ENCODE measurements around the gene CCDC122. TPM values are rescaled to one million over a fixed set of nuclear protein-coding genes. Genes with fewer than 3 reads are reported as not detected.

CCDC122 gene
- total and polyA plus RNA-seq, 2 donors from 2014 or later: 4.3 to 11.7 TPM

DNA sequence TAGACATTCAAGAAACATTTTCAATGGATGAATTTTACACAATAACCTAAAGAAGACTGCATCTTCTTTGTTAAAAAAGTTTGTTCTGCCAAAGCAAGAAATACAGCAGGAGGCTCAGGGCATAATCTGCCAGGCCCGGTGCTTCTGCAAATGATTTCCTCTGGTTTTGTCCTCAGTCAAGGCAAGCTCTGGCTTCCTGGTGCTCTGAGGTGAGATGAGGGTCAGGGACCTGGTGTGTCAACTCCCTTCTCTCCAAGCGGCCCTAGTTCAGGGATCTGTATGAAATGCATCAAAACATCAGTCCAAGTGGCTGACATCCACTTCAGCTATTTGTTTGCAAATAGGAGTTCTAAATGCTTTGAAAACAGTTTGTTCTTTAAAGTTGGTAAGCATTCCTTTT, 31.7 kb upstream of the CCDC122 start:
- FAIRE-seq (no peak), DNase-seq (no peak)
- no peaks in the 10 kb centered on the region for H3K4me1 ChIP-seq (ENCODE audit: control insufficient read depth in 2 of 3, insufficient read depth in 2 of 3, low read depth in 1 of 3, low read length in 3 of 3)
- H3K4me3 ChIP-seq (ENCODE audit: low read length in 3 of 3): no peak overlapping the region
- H3K27ac ChIP-seq (ENCODE audit: low read depth in 2 of 2, low read length in 2 of 2): no peak overlapping the region
- H3K9me3 ChIP-seq (ENCODE audit: control insufficient read depth in 2 of 3, insufficient read depth in 1 of 3, low read length in 3 of 3): no peaks in the 10 kb centered on the region
- H3K27me3 ChIP-seq (ENCODE audit: control insufficient read depth, insufficient read depth, low read length): no peaks in the 10 kb centered on the region
- no peak overlapping the region for H3K9ac ChIP-seq (ENCODE audit: low read length in 3 of 3)
- H3K36me3 ChIP-seq (ENCODE audit: control insufficient read depth in 2 of 3, insufficient read depth in 3 of 3, low read length in 3 of 3): no peaks in the 10 kb centered on the region
- TF ChIP-seq, protein P1, sequence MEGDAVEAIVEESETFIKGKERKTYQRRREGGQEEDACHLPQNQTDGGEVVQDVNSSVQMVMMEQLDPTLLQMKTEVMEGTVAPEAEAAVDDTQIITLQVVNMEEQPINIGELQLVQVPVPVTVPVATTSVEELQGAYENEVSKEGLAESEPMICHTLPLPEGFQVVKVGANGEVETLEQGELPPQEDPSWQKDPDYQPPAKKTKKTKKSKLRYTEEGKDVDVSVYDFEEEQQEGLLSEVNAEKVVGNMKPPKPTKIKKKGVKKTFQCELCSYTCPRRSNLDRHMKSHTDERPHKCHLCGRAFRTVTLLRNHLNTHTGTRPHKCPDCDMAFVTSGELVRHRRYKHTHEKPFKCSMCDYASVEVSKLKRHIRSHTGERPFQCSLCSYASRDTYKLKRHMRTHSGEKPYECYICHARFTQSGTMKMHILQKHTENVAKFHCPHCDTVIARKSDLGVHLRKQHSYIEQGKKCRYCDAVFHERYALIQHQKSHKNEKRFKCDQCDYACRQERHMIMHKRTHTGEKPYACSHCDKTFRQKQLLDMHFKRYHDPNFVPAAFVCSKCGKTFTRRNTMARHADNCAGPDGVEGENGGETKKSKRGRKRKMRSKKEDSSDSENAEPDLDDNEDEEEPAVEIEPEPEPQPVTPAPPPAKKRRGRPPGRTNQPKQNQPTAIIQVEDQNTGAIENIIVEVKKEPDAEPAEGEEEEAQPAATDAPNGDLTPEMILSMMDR (IDR thresholded peaks at IDR 0.05; ENCODE audit: borderline replicate concordance, extremely low read depth, insufficient read depth): no peak
- intact Hi-C loops (cut with DNase I): no loop called here

DNA sequence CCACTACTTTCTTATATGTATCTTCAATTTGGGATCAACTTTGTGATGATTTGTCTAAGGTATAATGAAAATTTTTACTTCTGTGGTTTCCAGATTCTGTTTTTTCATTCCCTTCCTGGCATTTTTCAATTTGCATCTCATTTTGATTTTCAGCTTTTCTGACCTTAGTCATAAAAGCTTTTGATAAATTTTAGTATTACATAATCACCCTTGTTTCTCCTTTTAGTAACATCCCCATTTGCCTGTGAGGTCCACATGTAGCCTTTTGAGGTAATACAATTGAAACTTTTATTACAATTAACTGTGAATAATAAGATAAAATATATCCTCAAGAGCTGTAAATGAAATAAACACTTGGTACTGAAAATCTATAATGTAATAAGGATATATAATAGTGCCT, 31.3 kb upstream of the CCDC122 start:
- Histone ChIP-seq H3K27ac (ENCODE audit: low read depth in 2 of 2, low read length in 2 of 2) (no peak overlapping the region), H3K36me3 (ENCODE audit: control insufficient read depth in 2 of 3, insufficient read depth in 3 of 3, low read length in 3 of 3) (no peaks in the 10 kb centered on the region), H3K27me3 (ENCODE audit: control insufficient read depth, insufficient read depth, low read length) (no peaks in the 10 kb centered on the region), H3K9ac (ENCODE audit: low read length in 3 of 3) (no peak overlapping the region), H3K9me3 (ENCODE audit: control insufficient read depth in 2 of 3, insufficient read depth in 1 of 3, low read length in 3 of 3) (no peaks in the 10 kb centered on the region), H3K4me1 (ENCODE audit: control insufficient read depth in 2 of 3, insufficient read depth in 2 of 3, low read depth in 1 of 3, low read length in 3 of 3) (no peaks in the 10 kb centered on the region), H3K4me3 (ENCODE audit: low read length in 3 of 3) (no peak overlapping the region)
- TF ChIP-seq, protein P1 (IDR thresholded peaks at IDR 0.05; ENCODE audit: borderline replicate concordance, extremely low read depth, insufficient read depth): no peak
- no peak for DNase-seq
- no peak for FAIRE-seq
- intact Hi-C loops (cut with DNase I): no loop called here

DNA sequence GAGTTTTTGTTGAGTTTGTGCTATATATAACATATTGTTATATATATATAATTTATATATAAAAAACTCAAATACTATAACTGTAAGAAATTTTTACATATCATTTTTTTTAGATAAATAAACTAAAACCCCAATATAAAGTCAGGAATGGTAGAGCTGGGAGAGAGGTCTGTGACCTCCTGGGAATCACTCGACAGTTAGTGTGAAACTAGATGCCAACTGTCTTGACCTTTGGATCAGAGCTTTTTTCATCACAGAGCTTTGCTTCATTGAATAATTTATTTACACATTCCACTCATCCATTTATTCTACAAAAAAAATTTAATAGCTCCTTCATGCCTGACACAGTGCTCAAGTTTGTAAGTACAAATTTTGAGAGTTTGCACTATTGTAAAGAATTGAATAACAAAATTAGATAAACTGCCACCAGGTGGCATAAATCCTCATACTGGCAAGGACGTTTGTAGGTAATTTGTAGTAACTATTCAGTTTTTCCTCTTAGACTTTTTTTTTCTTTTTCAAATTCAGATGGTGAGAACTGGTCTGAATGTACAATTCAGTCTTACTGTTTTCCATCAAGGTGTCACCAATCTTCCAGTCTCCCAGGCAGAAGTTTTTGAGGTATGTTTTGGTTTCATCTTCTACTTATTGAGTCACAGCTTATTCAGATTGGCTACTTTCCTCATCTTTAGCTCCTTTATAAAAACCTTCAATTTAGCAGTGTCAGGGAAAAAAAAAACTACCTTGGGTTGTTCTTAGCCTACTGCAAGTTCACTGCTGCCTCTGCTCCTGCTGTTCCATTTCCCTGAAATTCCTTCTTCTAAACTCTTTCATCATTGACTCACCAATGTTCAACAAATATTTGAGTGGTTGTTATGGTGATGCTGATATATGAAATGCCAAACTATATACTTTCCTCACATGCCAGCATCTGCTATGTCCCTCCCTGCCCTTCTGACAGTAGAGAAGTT, 28.9 kb upstream of the CCDC122 start:
- Histone ChIP-seq H3K9ac (ENCODE audit: low read length in 3 of 3) (no peak overlapping the region), H3K4me3 (ENCODE audit: low read length in 3 of 3) (no peak overlapping the region), H3K27me3 (ENCODE audit: control insufficient read depth, insufficient read depth, low read length) (no peaks in the 10 kb centered on the region), H3K9me3 (ENCODE audit: control insufficient read depth in 2 of 3, insufficient read depth in 1 of 3, low read length in 3 of 3) (no peaks in the 10 kb centered on the region), H3K4me1 (ENCODE audit: control insufficient read depth in 2 of 3, insufficient read depth in 2 of 3, low read depth in 1 of 3, low read length in 3 of 3) (no peaks in the 10 kb centered on the region), H3K27ac (ENCODE audit: low read depth in 2 of 2, low read length in 2 of 2) (no peak overlapping the region), H3K36me3 (ENCODE audit: control insufficient read depth in 2 of 3, insufficient read depth in 3 of 3, low read length in 3 of 3) (no peaks in the 10 kb centered on the region)
- TF ChIP-seq, protein P1 (IDR thresholded peaks at IDR 0.05; ENCODE audit: borderline replicate concordance, extremely low read depth, insufficient read depth): peak; percentile 37
- DNase-seq (peak in 3 of 5 donors; percentile 17 to 83 (median 80)), FAIRE-seq (peak; percentile 96)
- intact Hi-C loops (cut with DNase I): loop anchor here (10.0 kb wide), 1 partner anchor 556 kb away; no protein-coding TSS in a partner anchor

Data from kidney (tissue), 14 donors.